Measurements from ENCODE around the gene PIGT.

DNA sequence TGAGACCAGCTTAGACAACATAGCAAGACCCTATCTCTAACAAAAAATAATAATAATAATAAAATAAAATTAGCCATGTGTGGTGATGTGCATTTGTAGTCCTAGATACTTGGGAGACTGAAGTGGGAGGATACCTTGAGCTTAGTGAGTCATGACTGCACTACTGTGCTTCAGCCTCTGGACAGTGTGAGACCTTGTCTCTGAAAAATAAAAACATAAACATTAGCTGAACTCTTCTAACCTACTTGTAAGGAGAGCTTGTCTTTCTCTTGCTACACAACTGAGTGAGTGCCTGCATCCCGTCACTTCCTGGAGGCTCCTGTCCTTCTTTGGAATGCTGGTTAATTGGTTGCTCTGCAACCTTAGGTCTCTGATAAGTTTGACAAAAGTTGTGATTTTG, 13.0 kb upstream of the PIGT start:
- TF ChIP-seq, protein P1, sequence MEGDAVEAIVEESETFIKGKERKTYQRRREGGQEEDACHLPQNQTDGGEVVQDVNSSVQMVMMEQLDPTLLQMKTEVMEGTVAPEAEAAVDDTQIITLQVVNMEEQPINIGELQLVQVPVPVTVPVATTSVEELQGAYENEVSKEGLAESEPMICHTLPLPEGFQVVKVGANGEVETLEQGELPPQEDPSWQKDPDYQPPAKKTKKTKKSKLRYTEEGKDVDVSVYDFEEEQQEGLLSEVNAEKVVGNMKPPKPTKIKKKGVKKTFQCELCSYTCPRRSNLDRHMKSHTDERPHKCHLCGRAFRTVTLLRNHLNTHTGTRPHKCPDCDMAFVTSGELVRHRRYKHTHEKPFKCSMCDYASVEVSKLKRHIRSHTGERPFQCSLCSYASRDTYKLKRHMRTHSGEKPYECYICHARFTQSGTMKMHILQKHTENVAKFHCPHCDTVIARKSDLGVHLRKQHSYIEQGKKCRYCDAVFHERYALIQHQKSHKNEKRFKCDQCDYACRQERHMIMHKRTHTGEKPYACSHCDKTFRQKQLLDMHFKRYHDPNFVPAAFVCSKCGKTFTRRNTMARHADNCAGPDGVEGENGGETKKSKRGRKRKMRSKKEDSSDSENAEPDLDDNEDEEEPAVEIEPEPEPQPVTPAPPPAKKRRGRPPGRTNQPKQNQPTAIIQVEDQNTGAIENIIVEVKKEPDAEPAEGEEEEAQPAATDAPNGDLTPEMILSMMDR (IDR thresholded peaks at IDR 0.05), result no peak
- no peak for TF ChIP-seq POLR2A (IDR thresholded peaks at IDR 0.05)
- no peak for TF ChIP-seq POLR2AphosphoS5 (IDR thresholded peaks at IDR 0.05)
- no peak for TF ChIP-seq EP300 (IDR thresholded peaks at IDR 0.05)

Measured in stomach (tissue), 4 donors.